GM23338 (cell line): ENCODE measurements around the gene EHF. TPM values are rescaled to one million over a fixed set of nuclear protein-coding genes. Genes with fewer than 3 reads are reported as not detected.

Source experiments
- ATAC-seq: fragments of 200-7000 bp; cut with Tn5 transposase; 3 replicates; pipeline ENCODE4 v1.9.1; 2020
- DNase-seq: peaks from one replicate; pipeline ENCODE4 v3.0.0-alpha.2; 2015; ENCODE audit warnings: low spot score
- H2AFZ ChIP-seq: fragments of 200-600 bp; sonication (generic); 2 replicates; pipeline ENCODE4 v1.8.0; 2016; ENCODE audit warnings: antibody characterized with exemption, mild to moderate bottlenecking, moderate library complexity
- H3F3A ChIP-seq: fragments of 200-600 bp; sonication (generic); replicated peaks from 2 replicates; pipeline ENCODE4 v1.8.0; 2017; ENCODE audit warnings: antibody characterized with exemption, mixed run types, low read depth
- H3K27ac ChIP-seq: fragments of 200-600 bp; sonication (generic); 2 replicates; pipeline ENCODE4 v1.6.1; 2016; ENCODE audit warnings: low read depth
- H3K27me3 ChIP-seq: fragments of 200-600 bp; sonication (generic); 2 replicates; pipeline ENCODE4 v1.8.0; 2016; ENCODE audit warnings: mild to moderate bottlenecking, mixed run types, moderate library complexity; ENCODE audit not compliant: insufficient read depth
- H3K36me3 ChIP-seq: fragments of 200-600 bp; sonication (generic); 2 replicates; pipeline ENCODE4 v1.8.0; 2016; ENCODE audit warnings: mild to moderate bottlenecking; ENCODE audit not compliant: insufficient read depth
- H3K4me1 ChIP-seq: fragments of 200-600 bp; sonication (generic); 2 replicates; pipeline ENCODE4 v1.8.0; 2016; ENCODE audit warnings: mild to moderate bottlenecking, moderate library complexity; ENCODE audit not compliant: insufficient read depth
- H3K4me2 ChIP-seq: fragments of 200-600 bp; sonication (generic); 2 replicates; pipeline ENCODE4 v1.7.1; 2017; ENCODE audit warnings: mixed run types
- H3K4me3 ChIP-seq: fragments of 200-600 bp; sonication (generic); 2 replicates; pipeline ENCODE4 v1.6.1; 2016; ENCODE audit warnings: mixed run types
- H3K79me2 ChIP-seq: fragments of 200-600 bp; sonication (generic); replicated peaks from 2 replicates; pipeline ENCODE4 v1.8.0; 2017; ENCODE audit warnings: mild to moderate bottlenecking; ENCODE audit not compliant: insufficient read depth
- H3K9me2 ChIP-seq: fragments of 200-600 bp; sonication (generic); 2 replicates; pipeline ENCODE4 v1.8.0; 2017; ENCODE audit not compliant: insufficient read depth
- H4K20me1 ChIP-seq: fragments of 200-600 bp; sonication (generic); replicated peaks from 2 replicates; pipeline ENCODE4 v1.8.0; 2017; ENCODE audit warnings: mild to moderate bottlenecking; ENCODE audit not compliant: insufficient read depth
- H3K27ac Mint-ChIP-seq: 2 replicates; pipeline ENCODE4 v1.8.0; 2020; ENCODE audit warnings: inconsistent platforms, mild to moderate bottlenecking, moderate library complexity, mixed read lengths
- H3K27me3 Mint-ChIP-seq: 3 replicates; pipeline ENCODE4 v1.8.0; 2022; ENCODE audit warnings: low read depth, mild to moderate bottlenecking, moderate library complexity, mixed read lengths, inconsistent platforms; ENCODE audit not compliant: insufficient read depth, poor library complexity
- H3K36me3 Mint-ChIP-seq: 3 replicates; pipeline ENCODE4 v1.8.0; 2021; ENCODE audit warnings: low read depth, mild to moderate bottlenecking, inconsistent platforms, moderate library complexity, mixed read lengths
- H3K4me1 Mint-ChIP-seq: 3 replicates; pipeline ENCODE4 v1.8.0; 2020; ENCODE audit warnings: mild to moderate bottlenecking, inconsistent platforms, mixed read lengths
- H3K4me3 Mint-ChIP-seq: 3 replicates; pipeline ENCODE4 v1.8.0; 2021; ENCODE audit warnings: moderate library complexity, mild to moderate bottlenecking, inconsistent platforms, mixed read lengths
- H3K9me3 Mint-ChIP-seq: 3 replicates; pipeline ENCODE4 v1.8.0; 2020; ENCODE audit warnings: moderate library complexity, mild to moderate bottlenecking, inconsistent platforms, mixed read lengths
- CREB1 ChIP-seq: fragments of 250-450 bp; sonication (Bioruptor Pico); IDR thresholded peaks from 2 replicates; pipeline ENCODE4 v1.5.0; 2020; ENCODE audit warnings: low read depth, mild to moderate bottlenecking, moderate library complexity
- CTCF ChIP-seq, 2 experiments: fragments of 200-600 bp in 1 of 2; sonication (generic) in 1 of 2; conservative IDR thresholded peaks; 2 replicates each; pipeline versions ENCODE4 v1.5.1 to v1.6.1; 2016 to 2017; ENCODE audit warnings: antibody characterized with exemption in 2 of 2, low read depth in 2 of 2, mild to moderate bottlenecking in 2 of 2, moderate library complexity in 1 of 2
- EZH2 ChIP-seq: fragments of 200-600 bp; sonication (generic); IDR thresholded peaks from one replicate; pipeline ENCODE4 v1.8.0; 2017; ENCODE audit warnings: antibody characterized with exemption, mild to moderate bottlenecking, low read depth; ENCODE audit not compliant: unreplicated experiment
- EZH2phosphoT487 ChIP-seq: fragments of 200-600 bp; sonication (generic); IDR thresholded peaks from one replicate; pipeline ENCODE4 v1.8.1; 2018; ENCODE audit warnings: antibody characterized with exemption; ENCODE audit not compliant: unreplicated experiment
- JUNB ChIP-seq: IDR thresholded peaks from one replicate; pipeline ENCODE4 v1.6.1; 2016; ENCODE audit warnings: antibody characterized with exemption; ENCODE audit not compliant: unreplicated experiment
- NANOG ChIP-seq: IDR thresholded peaks from 2 replicates; pipeline ENCODE4 v1.6.1; 2016; ENCODE audit warnings: antibody characterized with exemption, borderline replicate concordance
- POLR2AphosphoS5 ChIP-seq: IDR thresholded peaks from 2 replicates; pipeline ENCODE4 v1.6.1; 2016; ENCODE audit warnings: antibody characterized with exemption, low read depth
- REST ChIP-seq: IDR thresholded peaks from one replicate; pipeline ENCODE4 v1.6.1; 2018; ENCODE audit warnings: antibody characterized with exemption; ENCODE audit not compliant: unreplicated experiment
- STAT1 ChIP-seq: IDR thresholded peaks from one replicate; pipeline ENCODE4 v1.6.1; 2016; ENCODE audit warnings: antibody characterized with exemption; ENCODE audit not compliant: unreplicated experiment
- ZNF114 ChIP-seq: fragments of 250-450 bp; sonication (Bioruptor Pico); IDR thresholded peaks from 2 replicates; pipeline ENCODE4 v1.5.0; 2020; ENCODE audit warnings: mild to moderate bottlenecking, moderate library complexity
- ZNF331 ChIP-seq: fragments of 250-450 bp; sonication (Bioruptor Pico); IDR thresholded peaks from 2 replicates; pipeline ENCODE4 v1.5.0; 2020; ENCODE audit warnings: low read depth, mild to moderate bottlenecking, moderate library complexity
- ZNF462 ChIP-seq: fragments of 250-450 bp; sonication (Bioruptor Pico); IDR thresholded peaks from 2 replicates; pipeline ENCODE4 v1.5.0; 2020; ENCODE audit warnings: mild to moderate bottlenecking, moderate library complexity
- polyA plus RNA-seq: library from polyadenylated mRNA; unstranded; fragments of >200 nt; fragmentation: Nextera tagmentation; extraction: Ambion mirVana; gene quantifications from 2 replicates; pipeline ENCODE4 v1.2.1, GENCODE V29; 2016
- total RNA-seq: library from RNA; depleted of rRNA; stranded (reverse); fragments of >200 nt; shearing (Covaris generic); gene quantifications from 2 replicates; pipeline ENCODE4 v1.2.3, GENCODE V29; 2014
- TF ChIP-seq, protein P1 (sequence below): IDR thresholded peaks from 2 replicates; pipeline ENCODE4 v1.6.1; 2016; ENCODE audit warnings: antibody characterized with exemption

EHF gene
- total and polyA plus RNA-seq, 2 experiments from 2014 or later = not detected

DNA sequence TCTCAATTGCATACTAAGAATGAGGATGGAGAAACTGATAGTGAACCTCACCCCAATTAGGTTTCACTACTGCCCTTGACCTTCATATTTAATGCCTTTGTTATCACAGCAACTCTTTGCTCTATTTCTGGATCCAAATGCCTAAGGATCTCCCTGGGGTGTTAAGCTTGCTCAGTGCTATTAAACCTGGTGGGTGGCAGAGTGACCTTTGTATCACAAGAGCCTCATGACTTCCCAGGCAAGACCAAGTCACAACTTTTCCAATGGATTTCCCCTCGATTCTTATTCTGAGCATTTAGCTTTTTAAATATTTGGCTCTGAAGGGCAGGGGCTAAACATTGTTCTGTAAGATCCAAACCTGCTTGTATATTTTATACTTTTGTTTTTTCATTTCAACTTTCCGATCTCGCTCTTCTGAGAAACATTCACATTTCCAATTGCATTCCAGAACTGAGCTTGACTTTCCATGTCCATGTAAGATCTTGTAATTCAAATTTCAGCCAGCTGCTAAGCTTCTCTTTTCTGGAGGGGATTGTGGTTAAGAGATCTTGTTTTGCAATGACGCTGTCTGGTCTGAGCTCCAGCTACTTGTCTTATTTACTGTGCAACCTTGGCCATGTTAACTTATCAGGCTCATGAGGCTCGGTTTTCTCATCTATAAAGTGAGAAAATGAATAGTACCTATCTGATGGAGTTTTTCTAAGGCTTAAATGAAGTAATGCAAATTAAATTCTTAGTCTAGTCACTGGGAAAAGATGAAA, 6.4 kb upstream of the EHF start:
- Histone ChIP-seq H2AFZ (peak overlapping the region; percentile 70; the same call in 1 of the 2 replicates), H3K4me1 (peaks cover 12% of the 10 kb centered on the region), H3K79me2 (no peaks in the 10 kb centered on the region), H3K9me2 (peaks cover 9% of the 10 kb centered on the region; the same call in 1 of the 2 replicates), H3K36me3 (no peaks in the 10 kb centered on the region), H4K20me1 (no peaks in the 10 kb centered on the region), H3F3A (no peaks in the 10 kb centered on the region), H3K27ac (no peak overlapping the region), H3K4me3 (no peak overlapping the region), H3K27me3 (no peaks in the 10 kb centered on the region), H3K4me2 (no peak overlapping the region)
- H3K27ac Mint-ChIP-seq = no peak overlapping the region
- peaks cover 3% of the 10 kb centered on the region for H3K27me3 Mint-ChIP-seq
- no peaks in the 10 kb centered on the region for H3K9me3 Mint-ChIP-seq
- peaks cover 13% of the 10 kb centered on the region for H3K4me1 Mint-ChIP-seq
- no peak for ATAC-seq
- no peaks in the 10 kb centered on the region for H3K36me3 Mint-ChIP-seq
- H3K4me3 Mint-ChIP-seq = no peak overlapping the region
- no peak for DNase-seq
- TF ChIP-seq CTCF (conservative IDR thresholded peaks at IDR 0.05; ENCODE audit: low read depth in 2 of 2) (no peak), JUNB (no peak), CREB1 (CRISPR knock-in tag) (no peak), ZNF331 (CRISPR knock-in tag) (no peak), NANOG (no peak), ZNF114 (CRISPR knock-in tag) (no peak), EZH2 (no peak), STAT1 (no peak), REST (no peak), POLR2AphosphoS5 (no peak), ZNF462 (no peak), EZH2phosphoT487 (no peak)
- TF ChIP-seq, protein P1, sequence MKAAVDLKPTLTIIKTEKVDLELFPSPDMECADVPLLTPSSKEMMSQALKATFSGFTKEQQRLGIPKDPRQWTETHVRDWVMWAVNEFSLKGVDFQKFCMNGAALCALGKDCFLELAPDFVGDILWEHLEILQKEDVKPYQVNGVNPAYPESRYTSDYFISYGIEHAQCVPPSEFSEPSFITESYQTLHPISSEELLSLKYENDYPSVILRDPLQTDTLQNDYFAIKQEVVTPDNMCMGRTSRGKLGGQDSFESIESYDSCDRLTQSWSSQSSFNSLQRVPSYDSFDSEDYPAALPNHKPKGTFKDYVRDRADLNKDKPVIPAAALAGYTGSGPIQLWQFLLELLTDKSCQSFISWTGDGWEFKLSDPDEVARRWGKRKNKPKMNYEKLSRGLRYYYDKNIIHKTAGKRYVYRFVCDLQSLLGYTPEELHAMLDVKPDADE = no peak
